ENCODE measurements around the gene HSD17B12.

The HSD17B12 gene

GRCh38 chr11:43903078-43903477 lies 222.5 kb downstream of the HSD17B12 start:
- TF ChIP-seq CTCF (IDR thresholded peaks at IDR 0.05) = no peak
- no peak overlapping the region for H3K27ac ChIP-seq
- no peak overlapping the region for H3K4me3 ChIP-seq
- DNase-seq (ENCODE audit: low spot score) = no peak

- Histone ChIP-seq H3K4me3 (no peak overlapping the region), H3K27ac (no peak overlapping the region)
- no peak for TF ChIP-seq CTCF (IDR thresholded peaks at IDR 0.05)
- DNase-seq (ENCODE audit: low spot score) = no peak
Observed at GRCh38 chr11:43903969-43904368, 223.4 kb downstream of the HSD17B12 start.

- H3K27ac ChIP-seq = peak overlapping the region; percentile 56 to 71
- TF ChIP-seq CTCF (IDR thresholded peaks at IDR 0.05) = no peak
- DNase-seq (ENCODE audit: low spot score) = no peak
- H3K4me3 ChIP-seq = peak overlapping the region; percentile 30
Observed at GRCh38 chr11:43904742-43905535, 224.4 kb downstream of the HSD17B12 start.

GRCh38 chr11:43905813-43906241 lies 225.3 kb downstream of the HSD17B12 start:
- no peak overlapping the region for H3K4me3 ChIP-seq

More at GRCh38 chr11:43905813-43906241, 225.3 kb downstream of the HSD17B12 start:
- DNase-seq (ENCODE audit: low spot score) = no peak
- no peak for TF ChIP-seq CTCF (IDR thresholded peaks at IDR 0.05)
- H3K27ac ChIP-seq = peak overlapping the region; percentile 44 to 71

Data from coronary artery (tissue), 2 donors.